Breast epithelium (tissue), 3 donors: Measurements from ENCODE around the gene ATP6V1B1.

Experiments
- CTCF ChIP-seq, 3 donors: fragments of 450-650 bp; IDR thresholded peaks; one replicate each; pipeline ENCODE4 v1.5.1; 2016 to 2017; ENCODE audit warnings: antibody characterized with exemption in 3 of 3, mild to moderate bottlenecking in 3 of 3, moderate library complexity in 3 of 3
- POLR2A ChIP-seq: fragments of 450-650 bp; IDR thresholded peaks from one replicate; pipeline ENCODE4 v1.6.1; 2016; ENCODE audit warnings: antibody characterized with exemption, mild to moderate bottlenecking, moderate library complexity

GRCh38 chr2:70932631-70933230 is 3.0 kb upstream of the ATP6V1B1 start:
- TF ChIP-seq CTCF (IDR thresholded peaks at IDR 0.05) (no peak), POLR2A (no peak)
